Activated CD8-positive, alpha-beta T cell treated with anti-CD3 and anti-CD28 coated beads for 36 hours (primary cell): ENCODE measurements around the gene DNAAF8. TPM values are rescaled to one million over a fixed set of nuclear protein-coding genes. Genes with fewer than 3 reads are reported as not detected.

Experiments used
- ATAC-seq: fragments of 200-7000 bp; cut with Tn5 transposase; one replicate; pipeline ENCODE4 v1.10.0; 2021; ENCODE audit warnings: mild to moderate bottlenecking, moderate library complexity
- CTCF ChIA-PET: fragments of 350-600 bp; sonication (Branson Sonifier 250); formaldehyde crosslinking; loops from one replicate; lab custom pipeline; 2021; ENCODE audit warnings: antibody characterized with exemption; lab: Charles Lee
- POLR2A ChIA-PET: fragments of 350-600 bp; sonication (Branson Sonifier 250); formaldehyde crosslinking; loops from one replicate; lab custom pipeline; 2021; ENCODE audit warnings: antibody characterized with exemption; lab: Charles Lee
- DNase-seq: peaks from one replicate; pipeline ENCODE4 v3.0.0-alpha.2; 2020
- H3K27ac Mint-ChIP-seq: one replicate; pipeline ENCODE4 v1.8.0; 2021; ENCODE audit warnings: mild to moderate bottlenecking, mixed read lengths
- H3K27me3 Mint-ChIP-seq: one replicate; pipeline ENCODE4 v1.8.0; 2021; ENCODE audit warnings: mixed read lengths
- H3K36me3 Mint-ChIP-seq: one replicate; pipeline ENCODE4 v1.8.0; 2021; ENCODE audit warnings: low read depth, mixed read lengths
- H3K4me1 Mint-ChIP-seq: one replicate; pipeline ENCODE4 v1.8.0; 2021; ENCODE audit warnings: low read depth, mixed read lengths
- H3K4me3 Mint-ChIP-seq: one replicate; pipeline ENCODE4 v1.8.0; 2021; ENCODE audit warnings: mild to moderate bottlenecking, moderate library complexity, mixed read lengths
- H3K9me3 Mint-ChIP-seq: one replicate; pipeline ENCODE4 v1.8.0; 2021; ENCODE audit warnings: mixed read lengths
- intact Hi-C: fragments of 100-400 bp; cut with micrococcal nuclease; formaldehyde crosslinking; loops from one replicate; pipeline ENCODE4 v1.10.0; 2022
- total RNA-seq, 2 experiments: library from RNA; stranded (reverse); gene quantifications; one replicate each; pipeline ENCODE4 v1.2.3, GENCODE V29; 2021
- TF ChIP-seq, protein P1 (sequence below): fragments of 200-600 bp; IDR thresholded peaks from one replicate; pipeline ENCODE4 v1.8.0; 2022; ENCODE audit warnings: antibody characterized with exemption, mild to moderate bottlenecking

Gene DNAAF8
- total RNA-seq, 2 experiments from 2014 or later, result 0.18 to 0.38 TPM

DNA sequence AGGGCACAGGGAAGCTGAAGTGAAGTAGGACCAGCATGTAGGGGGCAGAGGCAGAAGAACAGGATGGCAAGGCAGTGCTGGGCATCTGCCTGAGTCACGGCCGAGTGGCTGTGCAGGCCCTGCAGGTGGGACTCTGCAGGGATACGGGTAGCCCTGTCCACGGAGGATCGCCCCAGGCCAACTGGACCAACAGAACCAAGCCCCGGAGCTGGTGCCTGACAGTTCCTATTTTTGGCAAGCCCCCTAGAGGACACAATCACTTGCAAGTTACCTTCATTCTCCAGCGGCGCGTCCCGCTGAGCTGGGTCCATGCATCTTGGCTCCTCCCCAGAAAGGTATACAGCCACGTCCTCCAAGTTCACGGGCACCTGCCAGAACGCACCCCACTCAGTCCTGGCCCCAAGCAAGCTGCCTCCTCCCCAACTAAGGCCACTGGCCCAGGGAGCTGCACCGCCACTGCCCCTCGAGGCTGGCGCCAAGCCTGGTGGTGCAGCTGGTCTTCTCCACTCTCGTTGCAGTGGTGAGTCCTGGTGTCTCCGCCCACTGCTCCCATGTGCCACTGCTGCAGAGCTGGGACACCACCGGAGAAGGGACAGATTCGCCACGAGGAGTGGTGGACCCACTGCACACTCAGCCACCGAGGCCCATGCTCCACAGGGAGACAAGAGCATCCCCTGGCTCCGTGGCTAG, 26.0 kb downstream of the DNAAF8 start:
- H3K27ac Mint-ChIP-seq, result no peak overlapping the region
- CTCF ChIA-PET, result interaction anchor here (1.4 to 1.8 kb wide), 2 partner anchors 26 to 39 kb away, joined by 3 to 7 read pairs; partner anchors contain the start of genes ANKS3 and DNAAF8
- intact Hi-C loops, result loop anchor here (10.0 kb wide), 1 partner anchor 84 kb away; the partner anchor contains the start of genes GLYR1 and UBN1

DNA sequence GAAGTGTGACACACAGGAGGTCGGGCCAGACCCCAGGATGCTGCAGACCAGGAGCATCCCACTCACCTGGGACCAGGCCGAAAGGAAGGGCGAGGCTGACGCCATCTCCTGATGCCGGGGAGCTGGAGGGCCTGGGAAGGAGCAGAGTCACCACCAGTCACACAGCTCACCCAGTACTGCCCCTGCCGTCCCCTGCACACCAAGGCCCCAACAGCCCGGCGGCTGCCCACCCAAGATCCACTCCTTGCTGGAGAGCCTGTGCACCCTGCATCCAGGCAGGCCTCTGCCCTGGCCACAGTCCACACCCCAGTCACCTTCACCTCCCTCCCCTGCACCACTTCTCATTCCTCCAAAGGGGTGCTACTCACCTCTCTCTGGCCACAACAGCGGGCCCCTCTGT, 27.9 kb downstream of the DNAAF8 start:
- Mint-ChIP-seq H3K4me1 (peaks cover 16% of the 10 kb centered on the region), H3K9me3 (no peaks in the 10 kb centered on the region), H3K27ac (no peak overlapping the region), H3K36me3 (peaks cover 16% of the 10 kb centered on the region), H3K4me3 (no peak overlapping the region), H3K27me3 (no peaks in the 10 kb centered on the region)
- ATAC-seq, result no peak
- TF ChIP-seq, protein P1, sequence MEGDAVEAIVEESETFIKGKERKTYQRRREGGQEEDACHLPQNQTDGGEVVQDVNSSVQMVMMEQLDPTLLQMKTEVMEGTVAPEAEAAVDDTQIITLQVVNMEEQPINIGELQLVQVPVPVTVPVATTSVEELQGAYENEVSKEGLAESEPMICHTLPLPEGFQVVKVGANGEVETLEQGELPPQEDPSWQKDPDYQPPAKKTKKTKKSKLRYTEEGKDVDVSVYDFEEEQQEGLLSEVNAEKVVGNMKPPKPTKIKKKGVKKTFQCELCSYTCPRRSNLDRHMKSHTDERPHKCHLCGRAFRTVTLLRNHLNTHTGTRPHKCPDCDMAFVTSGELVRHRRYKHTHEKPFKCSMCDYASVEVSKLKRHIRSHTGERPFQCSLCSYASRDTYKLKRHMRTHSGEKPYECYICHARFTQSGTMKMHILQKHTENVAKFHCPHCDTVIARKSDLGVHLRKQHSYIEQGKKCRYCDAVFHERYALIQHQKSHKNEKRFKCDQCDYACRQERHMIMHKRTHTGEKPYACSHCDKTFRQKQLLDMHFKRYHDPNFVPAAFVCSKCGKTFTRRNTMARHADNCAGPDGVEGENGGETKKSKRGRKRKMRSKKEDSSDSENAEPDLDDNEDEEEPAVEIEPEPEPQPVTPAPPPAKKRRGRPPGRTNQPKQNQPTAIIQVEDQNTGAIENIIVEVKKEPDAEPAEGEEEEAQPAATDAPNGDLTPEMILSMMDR, result no peak
- intact Hi-C loops, result loop anchor here (10.0 kb wide), 1 partner anchor 83 kb away; the partner anchor contains the start of genes GLYR1 and UBN1
- POLR2A ChIA-PET, result no interaction called here
- CTCF ChIA-PET, result no interaction called here
- no peak for DNase-seq

More for the DNA sequence above, 26.0 kb downstream of the DNAAF8 start:
- DNase-seq, result no peak
- peaks cover 27% of the 10 kb centered on the region for H3K36me3 Mint-ChIP-seq
- no peak for ATAC-seq
- H3K27me3 Mint-ChIP-seq, result no peaks in the 10 kb centered on the region
- POLR2A ChIA-PET, result interaction anchor here (1.9 kb wide), 1 partner anchor 8 kb away, joined by 5 read pairs; no protein-coding TSS in a partner anchor
- H3K4me1 Mint-ChIP-seq, result peaks cover 5% of the 10 kb centered on the region
- no peak overlapping the region for H3K4me3 Mint-ChIP-seq
- TF ChIP-seq, protein P1, result no peak
- H3K9me3 Mint-ChIP-seq, result peaks cover 3% of the 10 kb centered on the region

DNA sequence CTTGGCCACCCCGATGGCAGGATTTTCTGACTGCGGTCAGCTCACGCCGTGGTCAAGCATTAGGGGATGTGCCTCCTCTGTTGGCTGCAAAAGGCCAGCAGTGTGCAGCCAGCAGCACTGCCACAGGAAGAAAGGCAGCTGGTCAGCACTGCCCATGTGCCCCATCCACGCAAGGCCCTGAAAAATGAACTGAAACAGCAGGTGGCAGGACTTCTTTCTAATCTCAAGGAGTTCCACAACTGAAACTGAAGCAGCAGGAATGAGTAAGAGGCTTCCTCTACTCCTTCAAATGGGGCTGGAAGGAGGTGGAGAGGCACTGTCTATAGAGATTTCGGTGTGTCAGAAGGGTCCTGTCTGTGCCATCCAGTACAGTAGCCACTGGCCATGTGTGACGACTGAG, 29.5 kb downstream of the DNAAF8 start:
- no peak overlapping the region for H3K27ac Mint-ChIP-seq
- ATAC-seq (no peak), DNase-seq (no peak)
- intact Hi-C loops, result loop anchor here (10.0 kb wide), 1 partner anchor 81 kb away; the partner anchor contains the start of genes GLYR1 and UBN1
- ChIA-PET CTCF (no interaction called here), POLR2A (interaction anchor here (1.3 to 2.8 kb wide), 2 partner anchors 16 to 27 kb away, joined by 3 to 10 read pairs; no protein-coding TSS in a partner anchor)
- TF ChIP-seq, protein P1, result no peak
- peaks cover 26% of the 10 kb centered on the region for H3K4me1 Mint-ChIP-seq
- H3K4me3 Mint-ChIP-seq, result no peak overlapping the region
- H3K27me3 Mint-ChIP-seq, result no peaks in the 10 kb centered on the region
- H3K36me3 Mint-ChIP-seq, result peaks cover 11% of the 10 kb centered on the region
- H3K9me3 Mint-ChIP-seq, result no peaks in the 10 kb centered on the region

DNA sequence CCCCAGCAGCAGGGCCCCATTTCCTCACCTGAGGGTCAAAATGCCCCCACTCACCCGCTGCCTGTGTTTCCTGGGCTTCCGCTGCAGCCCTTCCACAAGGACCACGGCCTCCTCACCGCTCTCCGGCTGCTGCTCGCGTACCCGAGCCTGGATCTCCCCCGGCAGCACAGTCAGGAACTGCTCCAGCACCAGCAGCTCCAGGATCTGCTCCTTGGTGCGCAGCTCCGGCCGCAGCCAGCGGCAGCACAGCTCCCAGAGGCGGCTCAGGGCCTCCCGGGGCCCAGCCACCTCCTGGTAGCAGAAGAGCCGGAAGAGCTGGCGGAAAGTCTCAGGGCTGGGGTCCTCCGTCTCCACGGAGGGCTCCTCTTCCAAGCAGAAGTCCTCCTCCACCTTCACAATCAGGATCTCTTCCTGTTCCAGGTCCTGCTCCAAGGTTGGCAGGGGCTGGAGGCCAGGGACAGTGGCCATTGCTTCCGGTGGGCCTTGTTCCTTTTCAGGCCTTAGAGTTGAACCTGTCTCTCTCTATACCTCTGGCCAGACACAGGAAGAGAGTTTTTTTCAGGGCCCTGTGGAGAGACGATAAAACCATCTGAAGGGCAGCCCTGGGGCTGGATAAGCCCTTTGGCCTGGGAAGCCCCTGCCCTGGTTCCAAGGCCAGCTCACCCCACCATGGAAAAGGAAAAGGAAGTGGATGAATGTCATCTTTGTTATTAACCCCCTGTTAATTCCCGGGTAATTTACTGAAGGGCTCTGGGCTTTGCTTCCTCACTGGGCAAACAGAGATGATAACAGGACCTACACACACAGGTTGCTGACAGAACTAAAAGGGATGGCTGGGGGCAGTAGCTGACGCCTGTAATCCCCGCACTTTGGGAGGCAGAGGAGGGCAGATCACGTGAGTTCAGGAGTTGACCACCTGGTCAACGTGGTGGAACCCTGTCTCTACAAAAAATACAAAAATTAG, 31.5 kb downstream of the DNAAF8 start:
- Mint-ChIP-seq H3K36me3 (peaks cover 4% of the 10 kb centered on the region), H3K4me3 (peak overlapping the region; percentile 90), H3K4me1 (peaks cover 30% of the 10 kb centered on the region), H3K27me3 (no peaks in the 10 kb centered on the region), H3K27ac (peak overlapping the region; percentile 88), H3K9me3 (no peaks in the 10 kb centered on the region)
- TF ChIP-seq, protein P1, result no peak
- ATAC-seq, result no peak
- ChIA-PET POLR2A (interaction anchor here (0.6 to 2.8 kb wide), 5 partner anchors 18 to 219 kb away, joined by 3 to 11 read pairs (median 10); partner anchors contain the start of genes ANKS3, DNAAF8, GLYR1 and UBN1), CTCF (interaction anchor here (0.8 to 0.9 kb wide), 2 partner anchors 31 to 142 kb away, joined by 3 to 5 read pairs; partner anchors contain the start of gene MGRN1)
- DNase-seq, result no peak
- intact Hi-C loops, result loop anchor here (10.0 kb wide), 1 partner anchor 79 kb away; the partner anchor contains the start of genes GLYR1 and UBN1
